Kidney tubule cell (primary cell): Measurements from ENCODE around the gene APOC3.

Source experiments
- DNase-seq: peaks from one replicate; pipeline ENCODE4 v3.0.0-alpha.2; 2018; ENCODE audit warnings: low spot score

APOC3 gene

GRCh38 chr11:116851626-116852025 lies 21.9 kb downstream of the APOC3 start:
- no peak for DNase-seq

GRCh38 chr11:116852261-116853031 lies 22.7 kb downstream of the APOC3 start:
- peak; percentile 45 for DNase-seq

DNA sequence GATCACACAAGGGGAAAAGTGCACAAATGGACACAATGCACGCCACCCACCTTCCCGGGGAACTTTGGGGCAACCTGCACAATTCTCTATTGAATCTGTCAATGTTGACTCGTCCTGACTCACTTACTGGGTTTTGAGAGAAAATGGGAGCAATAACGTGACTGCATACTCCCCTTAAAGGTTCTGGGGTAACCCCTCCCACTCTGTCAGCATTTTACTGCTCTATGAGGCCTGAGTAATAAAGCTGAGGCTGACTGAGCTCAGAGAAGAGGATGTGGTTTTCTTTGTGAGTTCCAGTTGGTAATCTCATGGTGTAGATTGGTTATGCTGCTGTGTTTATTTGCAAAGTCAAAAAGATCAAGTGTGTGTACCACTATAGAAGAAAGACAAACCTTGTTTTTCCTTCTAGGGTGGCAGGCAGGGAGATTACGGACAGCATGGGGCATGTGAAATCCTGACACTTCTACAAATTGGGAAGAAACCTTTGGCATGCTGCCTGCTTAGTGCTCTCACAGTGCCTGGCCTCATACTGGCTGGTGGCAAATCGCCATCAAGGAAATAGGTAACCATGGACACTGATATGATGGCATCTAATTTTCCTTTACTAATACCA lies 23.9 kb downstream of the APOC3 start:
- peak; percentile 97 for DNase-seq

GRCh38 chr11:116855413-116855812 lies 25.7 kb downstream of the APOC3 start:
- no peak for DNase-seq

- no peak for DNase-seq
Measured at GRCh38 chr11:116856423-116856822, 26.7 kb downstream of the APOC3 start.

- no peak for DNase-seq
Measured at GRCh38 chr11:116857316-116857715, 27.6 kb downstream of the APOC3 start.

- DNase-seq = no peak
Measured at GRCh38 chr11:116857936-116858335, 28.2 kb downstream of the APOC3 start.

DNA sequence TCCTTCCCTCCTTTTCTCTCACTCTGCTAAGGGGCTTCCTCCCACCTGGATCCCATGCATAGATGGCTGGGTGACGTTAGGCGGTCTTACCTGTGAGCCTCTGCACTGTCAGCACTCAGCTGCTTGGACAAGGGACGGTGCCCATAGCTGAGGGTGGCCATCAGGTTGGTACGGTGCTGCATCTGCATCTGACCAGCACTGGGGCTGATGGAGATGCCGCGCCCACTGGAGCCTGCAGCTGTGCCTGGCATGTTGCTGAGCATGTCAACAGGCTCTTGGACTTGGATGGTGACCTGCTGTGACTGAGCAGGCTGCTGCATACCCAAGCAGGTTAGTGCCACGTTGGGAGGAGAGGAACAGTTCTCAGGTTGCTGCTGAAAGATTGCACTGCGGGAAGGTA lies 29.5 kb downstream of the APOC3 start:
- DNase-seq = no peak

DNA sequence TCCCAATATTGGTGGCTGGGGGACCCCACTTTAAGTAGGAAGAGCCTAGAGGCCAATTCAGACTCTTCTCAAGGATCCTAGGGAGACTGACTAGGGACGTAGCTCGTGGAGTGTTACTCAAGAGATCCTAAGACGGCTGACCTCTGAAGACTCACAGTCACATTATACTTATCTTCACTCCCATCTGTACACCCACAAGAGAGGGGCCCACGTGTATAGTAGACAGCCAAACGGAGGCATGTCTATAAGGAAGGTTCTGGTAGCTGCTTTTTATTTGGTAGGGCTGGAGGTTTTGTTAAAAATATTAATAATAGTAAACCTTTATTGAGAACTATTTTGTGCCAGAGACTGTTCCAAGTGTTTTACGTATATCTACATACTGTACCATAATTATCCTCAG lies 30.6 kb downstream of the APOC3 start:
- no peak for DNase-seq

- DNase-seq = peak; percentile 73
Measured at GRCh38 chr11:116861539-116861938, 31.8 kb downstream of the APOC3 start.

- no peak for DNase-seq
Measured at GRCh38 chr11:116862185-116862584, 32.5 kb downstream of the APOC3 start.

- no peak for DNase-seq
Measured at GRCh38 chr11:116862951-116863350, 33.2 kb downstream of the APOC3 start.

DNA sequence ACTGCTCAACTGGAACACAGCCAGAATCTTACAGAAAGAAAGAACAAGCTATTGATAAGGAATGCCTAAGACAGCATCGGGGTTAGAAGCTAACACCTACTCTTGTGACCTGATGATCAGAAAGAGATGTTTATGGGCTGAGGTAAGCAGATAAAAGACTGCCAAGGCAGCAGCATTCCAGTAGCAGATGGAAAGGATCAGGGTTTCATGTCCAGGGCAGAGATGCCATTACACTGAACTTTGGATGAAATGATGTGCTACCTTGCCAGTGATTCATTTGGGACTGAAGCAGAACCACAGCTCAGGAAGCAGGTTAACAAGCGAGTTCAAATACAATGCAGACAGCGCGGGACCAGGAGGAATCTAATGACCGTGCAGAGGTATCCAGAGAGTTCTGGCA lies 34.8 kb downstream of the APOC3 start:
- DNase-seq = no peak

- no peak for DNase-seq
Measured at GRCh38 chr11:116865696-116866095, 36.0 kb downstream of the APOC3 start.

DNA sequence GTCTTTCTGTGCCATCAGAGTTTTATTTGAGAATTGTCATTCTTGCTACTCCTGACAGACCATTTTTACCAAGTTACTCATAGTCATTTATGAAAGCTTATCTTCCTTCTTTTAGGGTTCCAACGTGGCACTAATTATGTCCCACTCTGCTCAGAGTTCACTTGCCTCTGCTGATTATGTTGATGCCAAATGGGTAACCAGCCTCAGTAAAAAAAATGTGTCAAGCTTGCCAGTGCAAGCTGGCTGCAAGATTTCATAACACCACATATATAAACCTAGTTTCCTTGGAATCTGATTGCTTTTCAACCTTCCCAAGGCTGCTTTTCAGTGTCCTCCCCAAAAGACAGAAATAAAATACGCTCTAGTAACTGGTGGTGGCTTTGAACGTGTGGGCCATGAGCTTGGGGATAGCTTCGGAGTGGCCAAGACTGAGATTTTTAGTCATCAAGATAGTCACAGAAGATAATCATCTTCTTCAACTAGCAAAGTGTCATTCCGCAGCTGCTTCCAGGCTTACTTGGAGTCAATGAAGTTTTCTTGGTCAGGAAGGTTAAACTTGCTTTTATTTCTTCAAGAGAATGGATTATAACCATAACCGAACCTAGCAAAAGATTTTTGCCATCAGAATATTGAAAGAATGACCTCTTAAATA lies 37.2 kb downstream of the APOC3 start:
- no peak for DNase-seq

GRCh38 chr11:116867619-116868018 lies 37.9 kb downstream of the APOC3 start:
- DNase-seq = no peak

GRCh38 chr11:116868066-116868465 lies 38.4 kb downstream of the APOC3 start:
- DNase-seq = no peak

DNA sequence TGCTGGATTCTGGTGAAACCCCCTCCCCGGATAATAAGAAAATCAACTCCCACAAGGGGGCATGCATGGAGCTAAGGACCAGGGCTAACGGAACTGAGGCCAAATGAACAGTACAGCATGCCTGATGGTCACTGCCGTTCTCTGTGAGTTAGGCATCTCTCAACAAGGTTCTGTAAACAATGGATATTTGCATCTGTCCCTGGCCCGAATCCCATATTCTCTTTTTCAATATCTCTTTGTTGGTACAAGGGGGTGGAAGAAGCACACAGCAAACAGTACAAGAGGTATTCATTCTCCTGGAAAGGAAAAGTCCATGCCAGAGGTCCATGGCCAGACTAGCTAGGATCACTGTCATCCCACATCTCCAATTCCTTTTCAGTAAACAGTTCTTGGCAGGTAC lies 39.9 kb downstream of the APOC3 start:
- no peak for DNase-seq

GRCh38 chr11:116870054-116870453 lies 40.3 kb downstream of the APOC3 start:
- DNase-seq = no peak

DNA sequence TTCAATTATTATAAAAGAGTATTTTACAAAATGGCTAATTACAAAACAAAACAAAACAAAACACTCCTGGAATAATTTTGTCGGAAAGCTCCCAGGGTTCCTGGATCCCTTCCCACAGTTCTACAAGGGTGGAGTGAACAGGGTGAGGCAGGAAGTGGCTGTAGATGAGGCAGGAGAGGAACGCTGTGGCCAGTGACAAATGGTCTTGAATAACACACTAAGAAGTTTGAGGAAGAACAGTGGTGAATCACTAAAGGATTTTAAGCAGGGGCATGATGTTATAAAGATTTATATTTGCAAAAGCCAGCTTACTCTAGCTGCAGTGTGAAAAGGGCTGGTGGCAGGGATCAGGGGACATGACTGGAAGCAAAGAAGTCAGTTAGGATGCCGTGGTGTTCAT lies 41.5 kb downstream of the APOC3 start:
- DNase-seq = peak; percentile 49

GRCh38 chr11:116873381-116873780 lies 43.7 kb downstream of the APOC3 start:
- no peak for DNase-seq

GRCh38 chr11:116874251-116874650 lies 44.5 kb downstream of the APOC3 start:
- no peak for DNase-seq

GRCh38 chr11:116875194-116875593 lies 45.5 kb downstream of the APOC3 start:
- DNase-seq = no peak
